Endothelial cell (in vitro differentiated cells): ENCODE data around the gene MAPK8IP2. TPM values are rescaled to one million over a fixed set of nuclear protein-coding genes. Genes with fewer than 3 reads are reported as not detected.
"Not testable (repeated sequence)": the region's sequence is repeated elsewhere in the genome, so short reads cannot be mapped to it uniquely, and the experiment has no call there.

Experiments used
- DNase-seq: peaks from one replicate; pipeline ENCODE4 v3.0.0; 2021; ENCODE audit warnings: low spot score
- H3K27ac Mint-ChIP-seq: one replicate; pipeline ENCODE4 v1.8.0; 2021; ENCODE audit warnings: mixed read lengths, inconsistent platforms; ENCODE audit not compliant: unreplicated experiment
- H3K27me3 Mint-ChIP-seq: one replicate; pipeline ENCODE4 v1.8.0; 2021; ENCODE audit warnings: mild to moderate bottlenecking, moderate library complexity, mixed read lengths, inconsistent platforms; ENCODE audit not compliant: unreplicated experiment
- H3K36me3 Mint-ChIP-seq: one replicate; pipeline ENCODE4 v1.8.0; 2021; ENCODE audit warnings: mild to moderate bottlenecking, low read depth, mixed read lengths, inconsistent platforms; ENCODE audit not compliant: unreplicated experiment
- H3K4me1 Mint-ChIP-seq: one replicate; pipeline ENCODE4 v1.8.0; 2021; ENCODE audit warnings: mild to moderate bottlenecking, mixed read lengths, inconsistent platforms; ENCODE audit not compliant: unreplicated experiment
- H3K4me3 Mint-ChIP-seq: one replicate; pipeline ENCODE4 v1.8.0; 2021; ENCODE audit warnings: mild to moderate bottlenecking, mixed read lengths, inconsistent platforms; ENCODE audit not compliant: unreplicated experiment
- H3K9me3 Mint-ChIP-seq: one replicate; pipeline ENCODE4 v1.8.0; 2021; ENCODE audit warnings: mixed read lengths, inconsistent platforms; ENCODE audit not compliant: unreplicated experiment
- total RNA-seq: library from RNA; stranded (reverse); fragmentation: NEBNext Ultra II Directional; extraction: Animal tissue kit (Norgen Biotek cat#: 25700); gene quantifications from one replicate; pipeline ENCODE4 v1.2.1, GENCODE V29; 2021; ENCODE audit not compliant: unreplicated experiment
- TF ChIP-seq, protein P1 (sequence below): fragments of 200-600 bp; sonication (generic); IDR thresholded peaks from one replicate; pipeline ENCODE4 v1.5.0; 2021; ENCODE audit warnings: antibody characterized with exemption; ENCODE audit not compliant: unreplicated experiment

The MAPK8IP2 gene
- total RNA-seq, 1 donor from 2014 or later = 0.69 TPM

DNA sequence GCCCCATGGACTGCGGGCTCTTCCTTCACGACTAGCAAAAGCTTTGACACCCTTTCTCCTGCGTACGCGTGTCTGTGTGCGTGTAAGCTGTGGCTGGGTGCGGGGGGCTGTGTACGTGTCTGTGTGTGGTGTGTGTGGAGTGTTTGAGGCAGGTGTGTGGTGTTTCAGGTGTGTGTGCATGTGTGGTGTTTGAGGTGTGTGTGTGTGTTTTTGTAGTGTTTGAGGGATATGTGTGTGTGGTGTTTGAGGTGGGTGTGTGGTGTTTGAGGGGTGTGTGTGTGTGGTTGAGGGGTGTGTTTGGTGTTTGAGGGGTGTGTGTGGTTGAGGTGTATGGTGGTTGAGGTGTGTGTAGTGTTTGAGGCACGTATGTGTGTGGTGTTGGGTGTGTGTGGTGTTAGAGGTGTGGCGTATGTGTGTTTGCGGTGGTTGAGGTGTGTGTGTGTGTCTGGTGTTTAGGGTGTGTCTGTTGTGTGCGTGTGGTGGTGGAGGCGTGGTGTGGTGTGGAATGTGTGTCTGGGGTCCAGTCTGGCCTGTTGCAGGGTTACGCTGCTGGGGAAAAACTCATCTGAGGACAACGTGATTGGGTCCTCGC, 28.0 kb downstream of the MAPK8IP2 start:
- DNase-seq = no peak
- TF ChIP-seq, protein P1, sequence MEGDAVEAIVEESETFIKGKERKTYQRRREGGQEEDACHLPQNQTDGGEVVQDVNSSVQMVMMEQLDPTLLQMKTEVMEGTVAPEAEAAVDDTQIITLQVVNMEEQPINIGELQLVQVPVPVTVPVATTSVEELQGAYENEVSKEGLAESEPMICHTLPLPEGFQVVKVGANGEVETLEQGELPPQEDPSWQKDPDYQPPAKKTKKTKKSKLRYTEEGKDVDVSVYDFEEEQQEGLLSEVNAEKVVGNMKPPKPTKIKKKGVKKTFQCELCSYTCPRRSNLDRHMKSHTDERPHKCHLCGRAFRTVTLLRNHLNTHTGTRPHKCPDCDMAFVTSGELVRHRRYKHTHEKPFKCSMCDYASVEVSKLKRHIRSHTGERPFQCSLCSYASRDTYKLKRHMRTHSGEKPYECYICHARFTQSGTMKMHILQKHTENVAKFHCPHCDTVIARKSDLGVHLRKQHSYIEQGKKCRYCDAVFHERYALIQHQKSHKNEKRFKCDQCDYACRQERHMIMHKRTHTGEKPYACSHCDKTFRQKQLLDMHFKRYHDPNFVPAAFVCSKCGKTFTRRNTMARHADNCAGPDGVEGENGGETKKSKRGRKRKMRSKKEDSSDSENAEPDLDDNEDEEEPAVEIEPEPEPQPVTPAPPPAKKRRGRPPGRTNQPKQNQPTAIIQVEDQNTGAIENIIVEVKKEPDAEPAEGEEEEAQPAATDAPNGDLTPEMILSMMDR = no peak
- peaks cover 21% of the 10 kb centered on the region for H3K4me1 Mint-ChIP-seq
- H3K27ac Mint-ChIP-seq = peak overlapping the region; percentile 59
- H3K4me3 Mint-ChIP-seq = peak overlapping the region; percentile 98
- H3K9me3 Mint-ChIP-seq = no peaks in the 10 kb centered on the region
- H3K27me3 Mint-ChIP-seq = peaks cover 13% of the 10 kb centered on the region
- peaks cover 9% of the 10 kb centered on the region for H3K36me3 Mint-ChIP-seq

DNA sequence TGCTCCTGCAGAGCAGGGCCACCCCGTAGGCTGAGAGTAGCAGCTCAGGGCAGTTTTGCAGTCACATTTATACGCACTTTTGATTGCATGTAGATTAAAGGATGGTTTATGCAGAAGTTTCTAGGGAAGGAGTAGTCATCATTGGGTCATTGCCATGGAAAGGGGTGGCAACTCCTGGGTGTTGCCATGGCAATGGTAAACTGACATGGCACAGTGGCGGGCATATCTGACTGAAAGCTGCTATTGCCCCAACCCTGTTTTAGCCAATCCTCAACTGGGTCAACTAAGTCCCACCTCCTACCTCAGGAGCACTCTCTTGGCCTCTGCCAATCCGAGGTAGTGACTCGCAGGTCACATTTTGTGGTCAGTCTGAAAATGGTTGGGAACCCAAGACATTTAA, 29.8 kb downstream of the MAPK8IP2 start:
- H3K36me3 Mint-ChIP-seq = peaks cover 5% of the 10 kb centered on the region

DNA sequence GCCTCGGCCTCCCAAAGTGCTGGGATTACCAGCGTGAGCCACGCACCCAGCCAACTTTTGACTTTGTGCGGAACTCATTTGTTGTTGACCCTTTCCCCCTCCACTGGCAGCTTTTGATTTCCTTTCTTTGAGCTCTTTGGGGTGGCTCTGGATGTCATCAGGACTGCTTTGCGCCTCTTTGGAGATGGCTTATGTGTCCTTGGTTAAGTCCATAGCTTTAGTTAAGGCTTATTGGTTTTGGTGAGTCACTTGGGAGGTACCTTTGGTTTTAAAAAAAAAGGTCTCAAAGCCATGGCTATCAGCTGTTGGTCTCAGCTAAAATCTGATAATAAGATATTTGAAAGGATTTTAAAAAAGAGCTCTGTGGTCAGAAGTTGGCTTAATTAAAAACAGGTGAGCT, 32.5 kb downstream of the MAPK8IP2 start:
- Mint-ChIP-seq H3K27me3 (peaks cover 10% of the 10 kb centered on the region), H3K9me3 (no peaks in the 10 kb centered on the region), H3K4me1 (peaks cover 16% of the 10 kb centered on the region), H3K4me3 (no peak overlapping the region), H3K36me3 (peaks cover 10% of the 10 kb centered on the region), H3K27ac (no peak overlapping the region)
- TF ChIP-seq, protein P1 = no peak
- no peak for DNase-seq

More for the DNA sequence above, 29.8 kb downstream of the MAPK8IP2 start:
- H3K4me1 Mint-ChIP-seq = peaks cover 21% of the 10 kb centered on the region
- H3K9me3 Mint-ChIP-seq = no peaks in the 10 kb centered on the region
- no peak overlapping the region for H3K4me3 Mint-ChIP-seq
- H3K27ac Mint-ChIP-seq = no peak overlapping the region
- H3K27me3 Mint-ChIP-seq = peaks cover 8% of the 10 kb centered on the region
- TF ChIP-seq, protein P1 = no peak
- DNase-seq = no peak

DNA sequence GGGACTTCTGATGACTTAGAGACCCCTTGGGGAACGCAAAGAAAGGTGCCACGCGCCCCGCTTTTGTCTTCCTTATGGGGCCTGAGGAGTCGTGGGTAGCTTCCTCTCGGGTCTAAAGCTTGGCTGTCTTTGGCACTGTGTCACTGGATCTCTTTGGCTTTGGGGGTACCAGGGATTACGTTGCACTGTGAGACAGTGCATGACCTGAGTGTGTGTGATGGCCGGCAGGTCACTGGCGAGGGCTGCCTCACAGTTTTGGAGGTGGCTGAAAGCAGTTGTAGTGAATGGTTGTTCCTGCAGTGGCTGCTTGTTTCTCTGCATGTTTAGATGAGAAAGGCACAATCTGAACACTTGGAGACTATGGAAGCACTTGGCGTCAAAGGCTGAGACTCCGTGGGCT, 33.2 kb downstream of the MAPK8IP2 start:
- Mint-ChIP-seq H3K27me3 (peaks cover 6% of the 10 kb centered on the region), H3K4me3 (no peak overlapping the region), H3K4me1 (peaks cover 11% of the 10 kb centered on the region), H3K9me3 (no peaks in the 10 kb centered on the region), H3K36me3 (peaks cover 6% of the 10 kb centered on the region), H3K27ac (no peak overlapping the region)
- no peak for DNase-seq
- TF ChIP-seq, protein P1 = no peak

DNA sequence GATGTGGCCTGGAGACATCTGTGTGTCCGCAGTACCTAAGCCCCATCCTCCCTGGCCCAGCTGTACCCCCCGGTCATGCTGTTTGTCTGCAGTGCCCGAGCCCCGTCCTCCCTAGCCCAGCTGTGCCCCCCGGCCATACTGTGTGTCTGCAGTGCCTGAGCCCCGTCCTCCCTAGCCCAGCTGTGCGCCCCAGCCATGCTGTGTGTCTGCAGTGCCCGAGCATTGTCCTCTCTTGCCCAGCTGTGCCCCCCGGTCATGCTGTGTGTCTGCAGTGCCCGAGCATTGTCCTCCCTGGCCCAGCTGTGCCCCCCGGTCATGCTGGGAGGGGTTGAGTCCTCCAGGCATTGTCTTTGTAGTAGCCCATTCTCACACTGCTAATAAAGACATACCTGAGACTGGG, 35.0 kb downstream of the MAPK8IP2 start:
- no peak for DNase-seq
- Mint-ChIP-seq H3K4me1 (no peaks in the 10 kb centered on the region), H3K27me3 (peaks cover 7% of the 10 kb centered on the region), H3K27ac (no peak overlapping the region), H3K9me3 (no peaks in the 10 kb centered on the region), H3K4me3 (no peak overlapping the region), H3K36me3 (peaks cover 5% of the 10 kb centered on the region)
- TF ChIP-seq, protein P1 = no peak

DNA sequence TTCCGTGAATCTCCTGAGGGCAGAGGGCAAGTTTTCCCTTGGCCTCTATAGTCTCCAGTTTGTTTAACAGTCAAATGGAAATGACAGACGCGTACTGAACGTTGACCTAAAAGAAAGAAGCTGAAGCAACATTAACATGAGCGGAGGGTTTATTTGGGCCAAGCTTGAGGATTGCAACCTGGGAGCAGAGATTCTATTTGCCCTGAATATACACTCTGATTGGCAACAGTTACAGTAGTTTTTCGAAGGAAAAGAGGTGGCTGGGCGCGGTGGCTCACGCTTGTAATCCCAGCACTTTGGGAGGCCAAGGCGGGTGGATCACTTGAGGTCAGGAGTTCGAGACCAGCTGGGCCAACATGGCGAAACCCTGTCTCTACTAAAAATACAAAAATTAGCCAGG, 39.7 kb downstream of the MAPK8IP2 start:
- H3K36me3 Mint-ChIP-seq, H3K9me3 Mint-ChIP-seq, H3K4me3 Mint-ChIP-seq, H3K27ac Mint-ChIP-seq, DNase-seq: not testable (repeated sequence)
- Mint-ChIP-seq H3K4me1 (peaks cover 13% of the 10 kb centered on the region), H3K27me3 (peaks cover 13% of the 10 kb centered on the region)
